ENCODE results near the gene HCK. TPM values are rescaled to one million over a fixed set of nuclear protein-coding genes. Genes with fewer than 3 reads are reported as not detected.

The HCK gene
- total RNA-seq, 2 donors from 2014 or later: 2.1 to 4.3 TPM

DNA sequence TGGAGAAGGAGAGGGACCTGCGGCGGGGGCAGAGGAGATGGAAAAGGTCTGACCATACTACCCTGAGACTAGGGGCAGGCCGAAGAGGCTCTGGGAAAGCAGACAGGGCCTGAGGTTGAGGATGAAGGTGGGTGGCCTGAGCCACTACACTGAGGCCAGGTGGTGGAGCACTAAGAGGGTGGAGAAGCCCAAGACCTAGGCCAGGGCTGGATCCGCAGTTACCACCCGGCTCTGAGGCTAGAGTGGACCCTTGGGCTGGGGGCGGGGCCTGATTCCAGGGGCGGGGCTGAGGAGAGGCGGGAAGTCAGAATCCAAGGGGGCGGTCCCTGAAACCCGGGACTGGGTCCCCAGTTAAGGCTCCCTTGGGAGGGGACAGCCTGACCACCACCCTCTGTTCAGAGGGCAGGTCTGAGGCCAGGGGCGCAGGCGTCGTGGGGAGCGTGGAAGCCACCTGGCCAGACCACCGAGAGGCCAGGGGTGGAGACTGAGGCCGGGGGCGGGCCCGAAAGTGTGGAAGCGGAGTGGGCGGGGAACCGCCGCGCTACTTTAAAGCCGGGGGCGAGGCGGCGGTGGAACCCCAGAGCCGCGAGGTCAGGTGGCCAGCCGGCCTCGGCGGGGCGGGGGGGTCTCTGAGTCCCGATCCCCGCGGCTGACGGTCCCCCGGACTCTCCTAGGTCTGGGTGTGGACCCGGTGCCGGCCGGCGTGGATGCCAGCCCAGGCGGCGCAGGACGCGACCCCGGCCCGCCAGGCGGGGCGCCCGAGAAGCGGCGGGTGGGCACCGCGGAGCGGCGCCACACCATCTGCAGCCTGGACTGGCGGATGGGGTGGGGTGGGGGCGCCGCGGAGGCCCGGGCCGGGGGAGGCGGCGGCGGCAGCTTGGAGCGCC, 33.5 kb upstream of the HCK start:
- ATAC-seq: peak; percentile 85
- peaks cover 12% of the 10 kb centered on the region for H3K4me1 ChIP-seq
- TF ChIP-seq POLR2A (IDR thresholded peaks at IDR 0.05): no peak
- TF ChIP-seq, protein P1, sequence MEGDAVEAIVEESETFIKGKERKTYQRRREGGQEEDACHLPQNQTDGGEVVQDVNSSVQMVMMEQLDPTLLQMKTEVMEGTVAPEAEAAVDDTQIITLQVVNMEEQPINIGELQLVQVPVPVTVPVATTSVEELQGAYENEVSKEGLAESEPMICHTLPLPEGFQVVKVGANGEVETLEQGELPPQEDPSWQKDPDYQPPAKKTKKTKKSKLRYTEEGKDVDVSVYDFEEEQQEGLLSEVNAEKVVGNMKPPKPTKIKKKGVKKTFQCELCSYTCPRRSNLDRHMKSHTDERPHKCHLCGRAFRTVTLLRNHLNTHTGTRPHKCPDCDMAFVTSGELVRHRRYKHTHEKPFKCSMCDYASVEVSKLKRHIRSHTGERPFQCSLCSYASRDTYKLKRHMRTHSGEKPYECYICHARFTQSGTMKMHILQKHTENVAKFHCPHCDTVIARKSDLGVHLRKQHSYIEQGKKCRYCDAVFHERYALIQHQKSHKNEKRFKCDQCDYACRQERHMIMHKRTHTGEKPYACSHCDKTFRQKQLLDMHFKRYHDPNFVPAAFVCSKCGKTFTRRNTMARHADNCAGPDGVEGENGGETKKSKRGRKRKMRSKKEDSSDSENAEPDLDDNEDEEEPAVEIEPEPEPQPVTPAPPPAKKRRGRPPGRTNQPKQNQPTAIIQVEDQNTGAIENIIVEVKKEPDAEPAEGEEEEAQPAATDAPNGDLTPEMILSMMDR (IDR thresholded peaks at IDR 0.05): no peak
- peak overlapping the region in 1 of 2 donors; percentile 24 for H3K4me3 ChIP-seq
- peak; percentile 75 to 89 (median 83) for DNase-seq
- no peaks in the 10 kb centered on the region for H3K36me3 ChIP-seq (replicated peaks in 1 of 2; ENCODE audit: insufficient read depth in 1 of 2, low read depth in 2 of 2)
- H3K27me3 ChIP-seq: peaks cover 0 to 13% of the 10 kb centered on the region in 2 donors
- intact Hi-C loops (cut with DNase I): no loop called here
- WGBS, 2 donors: 1 to 5% methylated on average over 8 to 59 of the region's 67 CpGs
- peak overlapping the region in 1 of 4 donors; percentile 50 for H3K27ac ChIP-seq
- no peaks in the 10 kb centered on the region for H3K9me3 ChIP-seq

DNA sequence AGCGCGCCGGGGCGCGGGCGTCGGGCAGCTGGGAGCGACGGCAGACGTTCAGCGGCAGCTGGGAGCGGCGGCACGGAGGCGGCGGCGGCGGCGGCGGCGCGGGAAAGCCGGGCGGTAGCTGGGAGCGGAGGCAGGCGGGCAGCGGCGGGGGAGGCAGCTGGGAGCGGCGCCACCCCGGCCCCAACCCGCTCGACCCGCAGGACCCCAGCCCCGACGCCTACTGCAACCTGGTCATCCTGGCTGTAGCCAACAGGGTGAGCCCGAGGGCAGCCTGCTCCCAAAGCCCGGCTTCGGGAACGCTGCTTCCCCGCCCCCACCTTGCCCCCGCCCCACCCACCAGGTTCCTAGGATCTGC, 32.9 kb upstream of the HCK start:
- 0 to 1% methylated on average over 10 to 40 of the region's 42 CpGs for WGBS, 2 donors
- intact Hi-C loops (cut with DNase I): no loop called here
- ATAC-seq: peak; percentile 6
- Histone ChIP-seq H3K27ac (no peak overlapping the region), H3K9me3 (no peaks in the 10 kb centered on the region), H3K27me3 (peaks cover 0 to 13% of the 10 kb centered on the region in 2 donors), H3K4me3 (no peak overlapping the region), H3K4me1 (peaks cover 12% of the 10 kb centered on the region), H3K36me3 (replicated peaks in 1 of 2; ENCODE audit: insufficient read depth in 1 of 2, low read depth in 2 of 2) (no peaks in the 10 kb centered on the region)
- no peak for TF ChIP-seq POLR2A (IDR thresholded peaks at IDR 0.05)
- TF ChIP-seq, protein P1 (IDR thresholded peaks at IDR 0.05): no peak
- DNase-seq: peak in 3 of 4 donors; percentile 15 to 38 (median 15)

DNA sequence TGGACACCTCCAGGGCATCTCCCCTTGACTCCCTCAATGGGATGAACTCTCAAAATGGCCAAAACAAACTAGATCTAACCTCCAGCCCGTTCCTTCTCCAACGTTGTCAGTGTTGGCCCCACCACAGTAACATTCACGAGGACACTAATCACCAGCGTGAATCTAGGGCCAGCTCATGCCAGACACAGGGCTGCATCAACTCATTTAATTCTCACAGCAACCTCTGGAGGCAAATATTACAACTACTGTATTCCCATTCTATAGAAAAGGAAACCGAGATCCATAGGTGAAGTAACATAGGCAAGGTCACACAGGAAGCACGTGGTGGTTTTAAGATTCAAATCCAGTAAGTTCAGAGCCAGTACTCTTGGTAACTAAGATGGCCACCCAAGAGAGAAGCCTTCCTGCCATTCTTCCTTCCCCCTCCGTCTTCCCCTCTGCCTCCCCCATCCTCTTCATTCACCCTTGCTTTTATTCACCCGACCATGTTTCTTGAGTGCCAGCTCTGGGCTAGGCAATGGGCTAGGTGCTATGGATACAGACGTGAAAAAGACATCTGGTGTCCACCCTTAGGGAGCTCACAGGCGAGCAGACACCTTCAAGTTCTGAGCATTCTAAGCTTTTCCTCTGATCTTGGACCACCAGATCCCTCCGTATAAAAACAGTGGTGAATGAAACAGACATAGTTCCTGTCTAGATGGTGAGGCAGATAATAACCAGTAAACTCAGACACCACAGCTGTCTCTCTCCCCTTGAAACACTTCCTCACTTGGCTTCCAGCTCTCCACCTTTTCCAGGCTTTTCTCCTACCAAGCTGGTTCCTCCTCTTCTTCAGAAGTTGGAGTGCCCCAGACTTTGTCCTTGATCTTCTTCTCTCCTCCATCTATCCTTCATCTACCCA, 32.2 kb upstream of the HCK start:
- 23 to 36% methylated on average over 10 to 11 of the region's 11 CpGs for WGBS, 2 donors
- Histone ChIP-seq H3K27me3 (peaks cover 0 to 13% of the 10 kb centered on the region in 2 donors), H3K36me3 (replicated peaks in 1 of 2; ENCODE audit: insufficient read depth in 1 of 2, low read depth in 2 of 2) (no peaks in the 10 kb centered on the region), H3K27ac (no peak overlapping the region), H3K4me3 (no peak overlapping the region), H3K4me1 (peaks cover 12% of the 10 kb centered on the region), H3K9me3 (no peaks in the 10 kb centered on the region)
- no peak for DNase-seq
- no peak for TF ChIP-seq POLR2A (IDR thresholded peaks at IDR 0.05)
- TF ChIP-seq, protein P1 (IDR thresholded peaks at IDR 0.05): no peak
- intact Hi-C loops (cut with DNase I): no loop called here
- no peak for ATAC-seq

DNA sequence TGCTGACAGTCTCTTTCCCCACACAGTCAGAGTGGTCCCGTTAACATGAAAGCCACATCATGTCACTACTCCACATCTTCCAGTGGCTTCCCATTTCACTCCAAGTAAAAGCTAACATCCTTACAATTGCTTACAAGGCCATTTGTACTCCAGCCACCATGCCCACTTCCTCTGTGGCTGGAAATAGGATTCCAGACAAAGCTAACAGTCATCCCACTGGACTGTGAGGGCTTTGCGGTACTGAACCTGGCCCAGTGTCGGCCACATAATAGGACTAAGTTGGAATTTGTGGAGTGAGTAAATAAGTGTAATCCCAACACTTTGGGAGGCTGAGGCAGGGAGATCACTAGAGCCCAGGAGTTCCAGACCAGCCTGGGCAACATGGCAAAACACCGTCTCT, 31.0 kb upstream of the HCK start:
- Histone ChIP-seq H3K4me1 (peaks cover 12% of the 10 kb centered on the region), H3K27me3 (peaks cover 0 to 13% of the 10 kb centered on the region in 2 donors), H3K4me3 (no peak overlapping the region), H3K9me3 (no peaks in the 10 kb centered on the region), H3K36me3 (replicated peaks in 1 of 2; ENCODE audit: insufficient read depth in 1 of 2, low read depth in 2 of 2) (no peaks in the 10 kb centered on the region), H3K27ac (no peak overlapping the region)
- intact Hi-C loops (cut with DNase I): no loop called here
- ATAC-seq: no peak
- DNase-seq: no peak
- 73 to 84% methylated on average over 4 of the region's 4 CpGs for WGBS, 2 donors
- TF ChIP-seq POLR2A (IDR thresholded peaks at IDR 0.05): no peak
- TF ChIP-seq, protein P1 (IDR thresholded peaks at IDR 0.05): no peak

Measured in body of pancreas (tissue), 4 donors.